HepG2 (cell line): Measurements from ENCODE around the gene CBX5. TPM values are rescaled to one million over a fixed set of nuclear protein-coding genes. Genes with fewer than 3 reads are reported as not detected.

ENCODE experiments used
- CHD2 ChIP-seq: IDR thresholded peaks from 2 replicates; pipeline ENCODE4 v1.6.1; 2011; ENCODE audit warnings: low read depth, low read length, improper control_type of control experiment
- EED ChIP-seq: sonication (generic); formaldehyde crosslinking; IDR thresholded peaks from 2 replicates; pipeline ENCODE4 v1.5.0; 2020; ENCODE audit warnings: mild to moderate bottlenecking, missing genetic modification reagents
- KLF12 ChIP-seq: sonication (generic); formaldehyde crosslinking; IDR thresholded peaks from 2 replicates; pipeline ENCODE4 v1.4.0; 2020; ENCODE audit warnings: missing genetic modification reagents, borderline replicate concordance
- MEIS1 ChIP-seq: sonication (generic); formaldehyde crosslinking; IDR thresholded peaks from 2 replicates; pipeline ENCODE4 v1.9.0; 2021; ENCODE audit warnings: mild to moderate bottlenecking, missing genetic modification reagents, moderate library complexity, borderline replicate concordance
- NKX3-1 ChIP-seq: sonication (generic); formaldehyde crosslinking; IDR thresholded peaks from 2 replicates; pipeline ENCODE4 v1.5.0; 2020; ENCODE audit warnings: missing genetic modification reagents
- PBX2 ChIP-seq: IDR thresholded peaks from 2 replicates; pipeline ENCODE4 v1.6.1; 2016; ENCODE audit warnings: control low read depth
- PHF8 ChIP-seq: sonication (generic); formaldehyde crosslinking; IDR thresholded peaks from 2 replicates; pipeline ENCODE4 v1.5.0; 2020; ENCODE audit warnings: missing genetic modification reagents
- RFXANK ChIP-seq: IDR thresholded peaks from 2 replicates; pipeline ENCODE4 v1.6.1; 2016
- SAP130 ChIP-seq: IDR thresholded peaks from 2 replicates; pipeline ENCODE4 v1.6.1; 2016; ENCODE audit warnings: low read depth
- ZHX2 ChIP-seq, 2 experiments: sonication (generic) in 1 of 2; formaldehyde crosslinking in 1 of 2; IDR thresholded peaks; 2 replicates each; pipeline versions ENCODE4 v1.6.1 to v1.9.0; 2014 to 2022; ENCODE audit warnings: antibody characterized with exemption in 1 of 2, borderline replicate concordance in 1 of 2, inconsistent platforms in 1 of 2, low read depth in 1 of 2, missing genetic modification reagents in 1 of 2
- ZMYM4 ChIP-seq: sonication (generic); formaldehyde crosslinking; IDR thresholded peaks from 2 replicates; pipeline ENCODE4 v1.8.1; 2023; ENCODE audit warnings: mild to moderate bottlenecking, missing genetic modification reagents
- ZNF543 ChIP-seq: sonication (generic); formaldehyde crosslinking; IDR thresholded peaks from 2 replicates; pipeline ENCODE4 v1.4.0; 2020; ENCODE audit warnings: mild to moderate bottlenecking, missing genetic modification reagents
- ZNF580 ChIP-seq: IDR thresholded peaks from 2 replicates; pipeline ENCODE4 v1.6.1; 2016; ENCODE audit warnings: low read depth, borderline replicate concordance
- ZNF687 ChIP-seq: sonication (generic); formaldehyde crosslinking; IDR thresholded peaks from 2 replicates; pipeline ENCODE4 v1.5.1; 2020; ENCODE audit warnings: mild to moderate bottlenecking, missing genetic modification reagents, moderate library complexity
- ZNF704 ChIP-seq: sonication (generic); formaldehyde crosslinking; IDR thresholded peaks from 2 replicates; pipeline ENCODE4 v1.8.1; 2023; ENCODE audit warnings: mild to moderate bottlenecking, inconsistent platforms, moderate library complexity, missing genetic modification reagents, borderline replicate concordance
- polyA plus RNA-seq, 8 experiments: library from polyadenylated mRNA; depleted of rRNA in 3 of 8; stranded (reverse) in 7 of 8; unstranded in 1 of 8; fragments of >200 nt; fragmentation: Illumina TruSeq in 4 of 8; extraction: Trizol in 4 of 8; gene quantifications; 2 replicates each; pipeline versions ENCODE4 v1.2.1 to v1.2.3, GENCODE V29; 2011 to 2016; ENCODE audit warnings: low read depth in 4 of 8, missing spikeins in 1 of 8, mixed read lengths in 1 of 8; ENCODE audit not compliant: insufficient read depth in 1 of 8
- total RNA-seq, 5 experiments: library from RNA; depleted of rRNA; stranded (reverse); fragments of >200 nt; fragmentation: Illumina TruSeq; extraction: Trizol; gene quantifications; 2 replicates each; pipeline ENCODE4 v1.2.3, GENCODE V29; 2016; ENCODE audit warnings: low read depth in 1 of 5

Gene CBX5
- total and polyA plus RNA-seq, 2 of the 13 experiments (the other 11 are each of a cell fraction or from before 2014, with no cell fraction given): 16.0 to 22.2 TPM

GRCh38 chr12:54324617-54325441 lies 44.9 kb upstream of the CBX5 start, which contains the start of gene COPZ1 (continued):
- peak; percentile 73; the same call in 1 of the 2 replicates for TF ChIP-seq ZNF704 (CRISPR knock-in tag)
- TF ChIP-seq EED (CRISPR knock-in tag): peak; percentile 46; the same call in 1 of the 2 replicates
- peak; percentile 66 for TF ChIP-seq ZNF687 (CRISPR knock-in tag)
- TF ChIP-seq SAP130 (CRISPR knock-in tag): peak; percentile 82
- peak; percentile 43; the same call in 1 of the 2 replicates for TF ChIP-seq NKX3-1 (CRISPR knock-in tag)
- peak; percentile 90; the same call in 1 of the 2 replicates for TF ChIP-seq RFXANK (CRISPR knock-in tag)
- TF ChIP-seq CHD2: no peak; the same call in 1 of the 2 replicates
- TF ChIP-seq MEIS1 (CRISPR knock-in tag): no peak
- TF ChIP-seq ZMYM4 (CRISPR knock-in tag): peak; percentile 44
- TF ChIP-seq PHF8 (CRISPR knock-in tag): peak; percentile 87
- TF ChIP-seq ZNF580 (CRISPR knock-in tag): peak; percentile 61; the same call in 1 of the 2 replicates
- TF ChIP-seq PBX2 (CRISPR knock-in tag): peak; percentile 90
- 0 out of 2 replicates have a peak, but pooled peaks have one; percentile 41 for TF ChIP-seq ZNF543 (CRISPR knock-in tag)
- peak; percentile 62; the same call in 1 of the 2 replicates for TF ChIP-seq KLF12 (CRISPR knock-in tag)
- peak; percentile 73 for TF ChIP-seq ZHX2 (IDR thresholded peaks at IDR 0.05; ENCODE audit: low read depth)
- TF ChIP-seq ZHX2 (CRISPR knock-in tag; IDR thresholded peaks at IDR 0.05; ENCODE audit: borderline replicate concordance): no peak
